ENCODE results near the gene ARHGEF33.

The ARHGEF33 gene

DNA sequence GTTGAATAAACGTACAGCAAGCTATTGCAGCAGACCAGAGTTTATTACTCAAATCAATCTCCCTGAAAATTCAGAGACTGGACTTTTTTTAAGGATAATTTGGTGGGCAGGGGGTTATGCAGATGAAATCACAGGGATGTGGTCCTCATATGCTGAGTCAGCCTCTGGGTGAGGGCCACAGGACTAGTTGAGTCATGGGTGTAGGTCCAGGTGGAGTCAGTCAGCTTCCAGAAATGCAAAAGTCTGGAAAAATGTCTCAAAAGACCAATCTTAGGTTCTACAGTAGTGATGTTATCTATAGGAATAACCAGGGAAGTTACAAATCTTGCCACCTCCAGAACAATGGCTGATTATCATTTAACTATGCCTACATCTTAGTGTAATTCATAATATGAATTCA is 51.1 kb downstream of the ARHGEF33 start:
- no peaks in the 10 kb centered on the region for H3K27me3 ChIP-seq (ENCODE audit: insufficient read depth, poor library complexity, severe bottlenecking)
- no peak for TF ChIP-seq GABPA (IDR thresholded peaks at IDR 0.05; ENCODE audit: low read depth)
- no peak for TF ChIP-seq POLR2AphosphoS5 (IDR thresholded peaks at IDR 0.05; ENCODE audit: low read depth)
- no peak for TF ChIP-seq REST (IDR thresholded peaks at IDR 0.05; ENCODE audit: insufficient replicate concordance, low read depth)
- no peak for TF ChIP-seq SPI1 (IDR thresholded peaks at IDR 0.05; ENCODE audit: borderline replicate concordance, low read depth)
- no peak for TF ChIP-seq CTCF (IDR thresholded peaks at IDR 0.05; ENCODE audit: insufficient read depth, low read length)
- DNase-seq (ENCODE audit: low read depth in 1 of 2, low spot score in 1 of 2): no peak
- no peak overlapping the region for H3K27ac ChIP-seq (replicated peaks)
- H3K4me3 ChIP-seq (replicated peaks; ENCODE audit: insufficient read depth, low read length): no peak overlapping the region

GRCh38 chr2:38943784-38944183 is 54.1 kb downstream of the ARHGEF33 start:
- DNase-seq (ENCODE audit: low read depth in 1 of 2, low spot score in 1 of 2): no peak
- Histone ChIP-seq H3K27me3 (ENCODE audit: insufficient read depth, poor library complexity, severe bottlenecking) (no peaks in the 10 kb centered on the region), H3K27ac (replicated peaks) (no peak overlapping the region), H3K4me3 (replicated peaks; ENCODE audit: insufficient read depth, low read length) (no peak overlapping the region)
- TF ChIP-seq CTCF (IDR thresholded peaks at IDR 0.05; ENCODE audit: insufficient read depth, low read length) (no peak), GABPA (IDR thresholded peaks at IDR 0.05; ENCODE audit: low read depth) (no peak), POLR2AphosphoS5 (IDR thresholded peaks at IDR 0.05; ENCODE audit: low read depth) (no peak), SPI1 (IDR thresholded peaks at IDR 0.05; ENCODE audit: borderline replicate concordance, low read depth) (no peak), REST (IDR thresholded peaks at IDR 0.05; ENCODE audit: insufficient replicate concordance, low read depth) (no peak)

GRCh38 chr2:38945372-38945771 is 55.7 kb downstream of the ARHGEF33 start:
- Histone ChIP-seq H3K27ac (replicated peaks) (peak overlapping the region; percentile 67), H3K27me3 (ENCODE audit: insufficient read depth, poor library complexity, severe bottlenecking) (no peaks in the 10 kb centered on the region), H3K4me3 (replicated peaks; ENCODE audit: insufficient read depth, low read length) (no peak overlapping the region)
- peak; percentile 52 to 59 for DNase-seq (ENCODE audit: low read depth in 1 of 2, low spot score in 1 of 2)
- TF ChIP-seq CTCF (IDR thresholded peaks at IDR 0.05; ENCODE audit: insufficient read depth, low read length) (no peak), GABPA (IDR thresholded peaks at IDR 0.05; ENCODE audit: low read depth) (no peak), POLR2AphosphoS5 (IDR thresholded peaks at IDR 0.05; ENCODE audit: low read depth) (no peak), REST (IDR thresholded peaks at IDR 0.05; ENCODE audit: insufficient replicate concordance, low read depth) (no peak), SPI1 (IDR thresholded peaks at IDR 0.05; ENCODE audit: borderline replicate concordance, low read depth) (no peak)

All from HL-60 (cell line).